K562 (cell line): ENCODE results near the gene TXK.

ENCODE experiments used
- ATF7 ChIP-seq: fragments of 450-650 bp; IDR thresholded peaks from 2 replicates; pipeline ENCODE4 v1.7.1; 2014; ENCODE audit warnings: mild to moderate bottlenecking, moderate library complexity
- BRCA1 ChIP-seq, 2 experiments: fragments of 450-650 bp in 1 of 2; sonication (generic) in 1 of 2; formaldehyde crosslinking in 1 of 2; IDR thresholded peaks; 2 replicates each; pipeline versions ENCODE4 v1.5.0 to v1.6.1; 2017 to 2020; ENCODE audit warnings: mild to moderate bottlenecking in 1 of 2, missing genetic modification reagents in 1 of 2
- CHD2 ChIP-seq: IDR thresholded peaks from 2 replicates; pipeline ENCODE4 v1.6.1; 2011; ENCODE audit warnings: low read depth, low read length
- FOXK2 ChIP-seq, 2 experiments: fragments of 450-650 bp; IDR thresholded peaks in 1 of 2; conservative IDR thresholded peaks in 1 of 2; 2 replicates each; pipeline ENCODE4 v1.6.1; 2016; ENCODE audit warnings: low read depth in 2 of 2, mild to moderate bottlenecking in 1 of 2
- RBFOX2 ChIP-seq: fragments of 200-400 bp; formaldehyde crosslinking; IDR thresholded peaks from 2 replicates; pipeline ENCODE4 v1.6.1; 2017; ENCODE audit warnings: low read depth, mild to moderate bottlenecking, low read length, moderate library complexity
- SIN3A ChIP-seq, 2 experiments: fragments of 150-350 bp in 1 of 2; IDR thresholded peaks; 2 replicates each; pipeline ENCODE4 v1.6.1; 2011 to 2016; ENCODE audit warnings: borderline replicate concordance in 2 of 2, low read depth in 2 of 2, low read length in 2 of 2, mild to moderate bottlenecking in 2 of 2, moderate library complexity in 2 of 2; ENCODE audit not compliant: control insufficient read depth in 1 of 2
- SREBF1 ChIP-seq: fragments of 150-350 bp; IDR thresholded peaks from 2 replicates; pipeline ENCODE4 v1.6.1; 2014; ENCODE audit warnings: antibody characterized with exemption, low read depth, low read length, borderline replicate concordance
- TAF1 ChIP-seq: IDR thresholded peaks from 2 replicates; pipeline ENCODE4 v1.6.1; 2011; ENCODE audit warnings: mild to moderate bottlenecking, low read length, moderate library complexity; ENCODE audit not compliant: insufficient read depth, control insufficient read depth, severe bottlenecking; ENCODE audit errors: extremely low read depth
- TCF7L2 ChIP-seq: fragments of 150-350 bp; IDR thresholded peaks from 2 replicates; pipeline ENCODE4 v1.6.1; 2016; ENCODE audit warnings: low read depth, mild to moderate bottlenecking, low read length, moderate library complexity
- TSHZ1 ChIP-seq: fragments of 250-450 bp; sonication (Bioruptor Pico); IDR thresholded peaks from 2 replicates; pipeline ENCODE4 v1.4.0; 2020; ENCODE audit warnings: mild to moderate bottlenecking, moderate library complexity
- TF ChIP-seq, protein P1 (sequence below), 3 experiments: IDR thresholded peaks in 2 of 3; conservative IDR thresholded peaks in 1 of 3; 2 replicates each; pipeline ENCODE4 v1.5.1; 2011 to 2012; ENCODE audit warnings: low read length in 3 of 3, mild to moderate bottlenecking in 3 of 3, control low read depth in 2 of 3, improper control_type of control experiment in 1 of 3, inconsistent platforms in 1 of 3, low read depth in 1 of 3, mixed read lengths in 1 of 3, moderate library complexity in 1 of 3; ENCODE audit not compliant: insufficient read depth in 2 of 3
- TF ChIP-seq, protein P2 (sequence below): sonication (generic); formaldehyde crosslinking; IDR thresholded peaks from 2 replicates; pipeline ENCODE4 v1.8.0; 2023; ENCODE audit warnings: mild to moderate bottlenecking, missing genetic modification reagents
- TF ChIP-seq, protein P3 (sequence below): fragments of 450-650 bp; IDR thresholded peaks from 2 replicates; pipeline ENCODE4 v1.6.1; 2016; ENCODE audit warnings: missing biosample characterization, missing genetic modification characterization

- TF ChIP-seq TSHZ1 (CRISPR knock-in tag) (no peak), RBFOX2 (no peak), TCF7L2 (no peak), ATF7 (no peak), TAF1 (no peak), CHD2 (no peak), SREBF1 (no peak), FOXK2 (conservative IDR thresholded peaks at IDR 0.05 in 1 of 2, IDR thresholded peaks at IDR 0.05 in 1 of 2; ENCODE audit: low read depth in 2 of 2) (no peak), BRCA1 (IDR thresholded peaks at IDR 0.05) (no peak), BRCA1 (CRISPR knock-in tag; IDR thresholded peaks at IDR 0.05) (no peak), SIN3A (IDR thresholded peaks at IDR 0.05; ENCODE audit: borderline replicate concordance in 2 of 2, control insufficient read depth in 1 of 2, low read depth in 2 of 2, low read length in 2 of 2) (no peak)
- TF ChIP-seq, protein P1, sequence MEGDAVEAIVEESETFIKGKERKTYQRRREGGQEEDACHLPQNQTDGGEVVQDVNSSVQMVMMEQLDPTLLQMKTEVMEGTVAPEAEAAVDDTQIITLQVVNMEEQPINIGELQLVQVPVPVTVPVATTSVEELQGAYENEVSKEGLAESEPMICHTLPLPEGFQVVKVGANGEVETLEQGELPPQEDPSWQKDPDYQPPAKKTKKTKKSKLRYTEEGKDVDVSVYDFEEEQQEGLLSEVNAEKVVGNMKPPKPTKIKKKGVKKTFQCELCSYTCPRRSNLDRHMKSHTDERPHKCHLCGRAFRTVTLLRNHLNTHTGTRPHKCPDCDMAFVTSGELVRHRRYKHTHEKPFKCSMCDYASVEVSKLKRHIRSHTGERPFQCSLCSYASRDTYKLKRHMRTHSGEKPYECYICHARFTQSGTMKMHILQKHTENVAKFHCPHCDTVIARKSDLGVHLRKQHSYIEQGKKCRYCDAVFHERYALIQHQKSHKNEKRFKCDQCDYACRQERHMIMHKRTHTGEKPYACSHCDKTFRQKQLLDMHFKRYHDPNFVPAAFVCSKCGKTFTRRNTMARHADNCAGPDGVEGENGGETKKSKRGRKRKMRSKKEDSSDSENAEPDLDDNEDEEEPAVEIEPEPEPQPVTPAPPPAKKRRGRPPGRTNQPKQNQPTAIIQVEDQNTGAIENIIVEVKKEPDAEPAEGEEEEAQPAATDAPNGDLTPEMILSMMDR (IDR thresholded peaks at IDR 0.05 in 2 of 3, conservative IDR thresholded peaks at IDR 0.05 in 1 of 3; ENCODE audit: insufficient read depth in 2 of 3, low read depth in 1 of 3, low read length in 3 of 3): no peak
- TF ChIP-seq, protein P2, sequence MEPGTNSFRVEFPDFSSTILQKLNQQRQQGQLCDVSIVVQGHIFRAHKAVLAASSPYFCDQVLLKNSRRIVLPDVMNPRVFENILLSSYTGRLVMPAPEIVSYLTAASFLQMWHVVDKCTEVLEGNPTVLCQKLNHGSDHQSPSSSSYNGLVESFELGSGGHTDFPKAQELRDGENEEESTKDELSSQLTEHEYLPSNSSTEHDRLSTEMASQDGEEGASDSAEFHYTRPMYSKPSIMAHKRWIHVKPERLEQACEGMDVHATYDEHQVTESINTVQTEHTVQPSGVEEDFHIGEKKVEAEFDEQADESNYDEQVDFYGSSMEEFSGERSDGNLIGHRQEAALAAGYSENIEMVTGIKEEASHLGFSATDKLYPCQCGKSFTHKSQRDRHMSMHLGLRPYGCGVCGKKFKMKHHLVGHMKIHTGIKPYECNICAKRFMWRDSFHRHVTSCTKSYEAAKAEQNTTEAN (CRISPR knock-in tag): no peak
- TF ChIP-seq, protein P3, sequence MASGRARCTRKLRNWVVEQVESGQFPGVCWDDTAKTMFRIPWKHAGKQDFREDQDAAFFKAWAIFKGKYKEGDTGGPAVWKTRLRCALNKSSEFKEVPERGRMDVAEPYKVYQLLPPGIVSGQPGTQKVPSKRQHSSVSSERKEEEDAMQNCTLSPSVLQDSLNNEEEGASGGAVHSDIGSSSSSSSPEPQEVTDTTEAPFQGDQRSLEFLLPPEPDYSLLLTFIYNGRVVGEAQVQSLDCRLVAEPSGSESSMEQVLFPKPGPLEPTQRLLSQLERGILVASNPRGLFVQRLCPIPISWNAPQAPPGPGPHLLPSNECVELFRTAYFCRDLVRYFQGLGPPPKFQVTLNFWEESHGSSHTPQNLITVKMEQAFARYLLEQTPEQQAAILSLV (tag): no peak
Observed at GRCh38 chr4:48152259-48152658, 18.2 kb upstream of the TXK start.
